ENCODE data around the gene JADE2. TPM values are rescaled to one million over a fixed set of nuclear protein-coding genes. Genes with fewer than 3 reads are reported as not detected.

JADE2 gene
- polyA plus RNA-seq, 1 experiment: 15.5 TPM

GRCh38 chr5:134530301-134531077, 5.0 kb downstream of the JADE2 start:
- POLR2A ChIA-PET: no interaction called here
- no peaks in the 10 kb centered on the region; the same call in 1 of the 2 replicates for H3K36me3 ChIP-seq (ENCODE audit: control insufficient read depth, insufficient read depth, low read length)
- no peaks in the 10 kb centered on the region for H3K27me3 ChIP-seq (ENCODE audit: control insufficient read depth, insufficient read depth, low read length)
- no peak for DNase-seq (ENCODE audit: low read depth)
- no peak for TF ChIP-seq CTCF (IDR thresholded peaks at IDR 0.05; ENCODE audit: insufficient read depth, low read depth, low read length)
- no peak overlapping the region for H3K4me3 ChIP-seq (ENCODE audit: low read depth, low read length)
- CTCF ChIA-PET: interaction anchor here (0.7 to 8.5 kb wide), 7 partner anchors 17 to 118 kb away, joined by 3 to 51 read pairs (median 3); no protein-coding TSS in a partner anchor

- H3K36me3 ChIP-seq (ENCODE audit: control insufficient read depth, insufficient read depth, low read length): peaks cover 13% of the 10 kb centered on the region
- POLR2A ChIA-PET: interaction anchor here (0.6 kb wide), 1 partner anchor 14 kb away, joined by 3 read pairs; no protein-coding TSS in a partner anchor
- CTCF ChIA-PET: interaction anchor here (1.7 kb wide), 1 partner anchor 13 kb away, joined by 6 read pairs; no protein-coding TSS in a partner anchor
- TF ChIP-seq CTCF (IDR thresholded peaks at IDR 0.05; ENCODE audit: insufficient read depth, low read depth, low read length): no peak
- DNase-seq (ENCODE audit: low read depth): no peak
- H3K27me3 ChIP-seq (ENCODE audit: control insufficient read depth, insufficient read depth, low read length): no peaks in the 10 kb centered on the region
- no peak overlapping the region for H3K4me3 ChIP-seq (ENCODE audit: low read depth, low read length)
These were observed 7.8 kb downstream of the JADE2 start for GRCh38 chr5:134533115-134533815.

DNA sequence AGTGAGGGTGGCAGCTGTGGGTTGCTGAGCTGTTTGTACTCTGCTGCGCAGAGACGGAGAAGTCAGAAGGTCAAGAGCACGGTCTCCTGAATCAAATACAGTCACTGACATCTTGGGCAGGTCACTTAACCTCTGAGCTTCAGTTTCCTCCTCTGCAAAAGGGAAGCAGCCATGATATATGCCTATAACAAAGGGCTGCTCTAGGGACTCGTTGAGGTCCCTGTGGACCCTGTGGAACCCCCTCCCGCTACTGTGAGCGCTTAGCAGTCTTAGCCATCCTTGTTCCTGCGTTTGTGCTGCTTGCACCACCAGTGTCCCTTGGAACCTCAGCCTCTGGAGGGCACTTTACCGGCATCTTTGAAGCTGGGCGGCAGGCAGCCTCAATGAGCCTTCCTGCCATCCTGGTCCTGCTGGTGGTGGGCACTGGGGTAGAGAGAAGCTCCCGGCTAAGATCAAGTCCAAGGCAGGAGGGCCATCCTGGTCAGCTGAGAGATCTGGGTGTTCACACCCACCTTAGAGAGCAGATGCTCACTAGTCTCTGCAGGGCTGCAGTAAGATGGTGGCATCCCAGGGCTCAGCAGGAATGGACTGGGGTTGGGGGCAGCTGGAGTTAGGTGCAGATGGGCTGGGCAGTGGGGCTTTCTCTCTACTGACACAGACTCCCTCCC, 8.7 kb downstream of the JADE2 start:
- no peak overlapping the region for H3K4me3 ChIP-seq (ENCODE audit: low read depth, low read length)
- H3K36me3 ChIP-seq (ENCODE audit: control insufficient read depth, insufficient read depth, low read length): peaks cover 17% of the 10 kb centered on the region
- no peaks in the 10 kb centered on the region for H3K27me3 ChIP-seq (ENCODE audit: control insufficient read depth, insufficient read depth, low read length)
- CTCF ChIA-PET: interaction anchor here (1.4 to 1.7 kb wide), 3 partner anchors 13 to 53 kb away, joined by 3 to 6 read pairs (median 5); no protein-coding TSS in a partner anchor
- no peak for TF ChIP-seq CTCF (IDR thresholded peaks at IDR 0.05; ENCODE audit: insufficient read depth, low read depth, low read length)
- POLR2A ChIA-PET: no interaction called here
- no peak for DNase-seq (ENCODE audit: low read depth)

- Histone ChIP-seq H3K4me3 (ENCODE audit: low read depth, low read length) (no peak overlapping the region), H3K36me3 (ENCODE audit: control insufficient read depth, insufficient read depth, low read length) (peaks cover 17% of the 10 kb centered on the region), H3K27me3 (ENCODE audit: control insufficient read depth, insufficient read depth, low read length) (no peaks in the 10 kb centered on the region)
- DNase-seq (ENCODE audit: low read depth): no peak
- no peak for TF ChIP-seq CTCF (IDR thresholded peaks at IDR 0.05; ENCODE audit: insufficient read depth, low read depth, low read length)
- ChIA-PET POLR2A (no interaction called here), CTCF (interaction anchor here (1.4 to 1.7 kb wide), 2 partner anchors 43 to 53 kb away, joined by 3 to 5 read pairs; no protein-coding TSS in a partner anchor)
These were observed 9.2 kb downstream of the JADE2 start for GRCh38 chr5:134534726-134535110.

GRCh38 chr5:134536876-134537275, 11.4 kb downstream of the JADE2 start:
- DNase-seq (ENCODE audit: low read depth): no peak
- H3K4me3 ChIP-seq (ENCODE audit: low read depth, low read length): no peak overlapping the region
- ChIA-PET CTCF (interaction anchor here (3.8 kb wide), 1 partner anchor 9 kb away, joined by 26 read pairs; no protein-coding TSS in a partner anchor), POLR2A (no interaction called here)
- no peak for TF ChIP-seq CTCF (IDR thresholded peaks at IDR 0.05; ENCODE audit: insufficient read depth, low read depth, low read length)
- no peaks in the 10 kb centered on the region for H3K27me3 ChIP-seq (ENCODE audit: control insufficient read depth, insufficient read depth, low read length)
- H3K36me3 ChIP-seq (ENCODE audit: control insufficient read depth, insufficient read depth, low read length): peaks cover 27% of the 10 kb centered on the region

Data from BJ (cell line).